ENCODE data around the gene KCNAB1.

DNA sequence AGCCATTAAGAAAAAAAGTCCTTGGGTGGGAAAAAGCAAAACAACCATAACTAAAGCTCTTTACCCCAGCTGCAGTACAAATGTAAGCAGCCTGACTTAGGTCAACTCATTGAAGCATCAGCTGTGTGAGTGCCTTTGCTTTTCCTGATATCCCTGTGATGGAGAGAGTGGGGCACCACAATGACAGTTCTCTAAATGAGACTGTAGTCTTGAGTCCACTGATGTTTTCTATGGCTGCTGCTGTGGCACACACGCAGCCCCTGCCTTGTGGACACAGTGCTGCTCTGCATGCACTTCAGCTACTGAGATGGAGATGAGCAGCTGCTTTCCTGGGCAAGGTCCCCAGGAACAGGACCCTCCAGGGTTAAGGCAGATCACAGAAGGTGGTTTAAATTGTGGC is 173.2 kb downstream of the KCNAB1 start:
- TF ChIP-seq EZH2 (IDR thresholded peaks at IDR 0.05; ENCODE audit: borderline replicate concordance, insufficient read depth, low read depth, low read length, poor library complexity, severe bottlenecking): no peak
- TF ChIP-seq, protein P1, sequence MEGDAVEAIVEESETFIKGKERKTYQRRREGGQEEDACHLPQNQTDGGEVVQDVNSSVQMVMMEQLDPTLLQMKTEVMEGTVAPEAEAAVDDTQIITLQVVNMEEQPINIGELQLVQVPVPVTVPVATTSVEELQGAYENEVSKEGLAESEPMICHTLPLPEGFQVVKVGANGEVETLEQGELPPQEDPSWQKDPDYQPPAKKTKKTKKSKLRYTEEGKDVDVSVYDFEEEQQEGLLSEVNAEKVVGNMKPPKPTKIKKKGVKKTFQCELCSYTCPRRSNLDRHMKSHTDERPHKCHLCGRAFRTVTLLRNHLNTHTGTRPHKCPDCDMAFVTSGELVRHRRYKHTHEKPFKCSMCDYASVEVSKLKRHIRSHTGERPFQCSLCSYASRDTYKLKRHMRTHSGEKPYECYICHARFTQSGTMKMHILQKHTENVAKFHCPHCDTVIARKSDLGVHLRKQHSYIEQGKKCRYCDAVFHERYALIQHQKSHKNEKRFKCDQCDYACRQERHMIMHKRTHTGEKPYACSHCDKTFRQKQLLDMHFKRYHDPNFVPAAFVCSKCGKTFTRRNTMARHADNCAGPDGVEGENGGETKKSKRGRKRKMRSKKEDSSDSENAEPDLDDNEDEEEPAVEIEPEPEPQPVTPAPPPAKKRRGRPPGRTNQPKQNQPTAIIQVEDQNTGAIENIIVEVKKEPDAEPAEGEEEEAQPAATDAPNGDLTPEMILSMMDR (IDR thresholded peaks at IDR 0.05): no peak

Data from B cell (primary cell).